Tibial nerve (tissue), 4 donors: ENCODE measurements around the gene VSTM2B.

Experiments
- CTCF ChIP-seq, 5 experiments: fragments of 200-600 bp in 3 of 5; fragments of 450-650 bp in 2 of 5; sonication (generic) in 3 of 5; IDR thresholded peaks; one replicate each; pipeline ENCODE4 v1.5.1; 2016 to 2019; ENCODE audit warnings: antibody characterized with exemption in 5 of 5, mild to moderate bottlenecking in 3 of 5, moderate library complexity in 2 of 5
- EP300 ChIP-seq, 2 donors: sonication (generic); formaldehyde crosslinking; IDR thresholded peaks; one replicate each; pipeline ENCODE4 v1.6.1; 2017; ENCODE audit warnings: antibody characterized with exemption in 2 of 2, mild to moderate bottlenecking in 1 of 2
- POLR2A ChIP-seq, 2 donors: fragments of 450-650 bp; IDR thresholded peaks; one replicate each; pipeline ENCODE4 v1.6.1; 2017; ENCODE audit warnings: antibody characterized with exemption in 2 of 2, mild to moderate bottlenecking in 2 of 2, moderate library complexity in 2 of 2

DNA sequence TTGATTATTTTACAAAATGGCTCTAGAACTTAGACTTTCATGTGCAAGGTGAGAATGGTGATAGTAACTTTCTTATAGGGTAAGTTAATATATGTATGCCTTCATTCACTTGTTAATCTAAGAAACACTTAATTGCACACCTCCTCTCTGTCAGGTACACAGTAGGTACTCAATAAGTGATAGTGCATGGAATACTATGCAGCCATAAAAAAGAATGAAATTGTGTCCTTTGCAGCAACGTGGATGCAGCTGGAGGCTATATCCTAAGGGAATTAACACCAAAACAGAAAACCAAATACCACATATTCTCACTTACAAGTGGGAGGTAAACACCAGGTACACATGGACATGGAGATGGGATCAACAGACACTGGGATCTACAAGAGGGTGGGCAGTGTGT, 17.6 kb upstream of the VSTM2B start:
- no peak for TF ChIP-seq CTCF (IDR thresholded peaks at IDR 0.05)
- no peak for TF ChIP-seq POLR2A (IDR thresholded peaks at IDR 0.05)
- TF ChIP-seq EP300 (IDR thresholded peaks at IDR 0.05): no peak
